Omental fat pad (tissue), 4 donors: Measurements from ENCODE around the gene CRLF1. TPM values are rescaled to one million over a fixed set of nuclear protein-coding genes. Genes with fewer than 3 reads are reported as not detected.

Experiments
- ATAC-seq: fragments of 150-250 bp; one replicate; pipeline ENCODE4 v1.9.1; 2016; ENCODE audit warnings: mild to moderate bottlenecking, moderate library complexity; ENCODE audit not compliant: low FRiP score
- DNase-seq: peaks from one replicate; pipeline ENCODE4 v3.0.0-alpha.2; 2019; ENCODE audit warnings: low spot score
- CTCF ChIP-seq, 3 donors: fragments of 450-650 bp; IDR thresholded peaks; one replicate each; pipeline ENCODE4 v1.5.1; 2016 to 2017; ENCODE audit warnings: antibody characterized with exemption in 3 of 3, mild to moderate bottlenecking in 3 of 3, moderate library complexity in 2 of 3
- total RNA-seq, 4 donors: library from RNA; depleted of rRNA; stranded (reverse); fragments of >200 nt; gene quantifications; one replicate each; pipeline ENCODE4 v1.1.0, GENCODE V29; 2016

CRLF1 gene
- total RNA-seq, 4 donors from 2014 or later, result 6.3 to 115 (median 10.9) TPM

- no peak for DNase-seq
- ATAC-seq, result peak; percentile 33
- no peak for TF ChIP-seq CTCF (IDR thresholded peaks at IDR 0.05)
These were observed 44.0 kb upstream of the CRLF1 start for GRCh38 chr19:18650468-18651041.

GRCh38 chr19:18650021-18650390 is 43.4 kb upstream of the CRLF1 start:
- peak; percentile 42 for ATAC-seq

GRCh38 chr19:18649371-18650020 is 42.9 kb upstream of the CRLF1 start:
- ATAC-seq (no peak), DNase-seq (no peak)
- no peak for TF ChIP-seq CTCF (IDR thresholded peaks at IDR 0.05)

More at GRCh38 chr19:18650021-18650390, 43.4 kb upstream of the CRLF1 start:
- TF ChIP-seq CTCF (IDR thresholded peaks at IDR 0.05), result no peak
- no peak for DNase-seq

GRCh38 chr19:18648973-18649315 is 42.3 kb upstream of the CRLF1 start:
- DNase-seq (no peak), ATAC-seq (no peak)
- no peak for TF ChIP-seq CTCF (IDR thresholded peaks at IDR 0.05)

GRCh38 chr19:18647807-18648206 is 41.2 kb upstream of the CRLF1 start:
- ATAC-seq (no peak), DNase-seq (no peak)
- TF ChIP-seq CTCF (IDR thresholded peaks at IDR 0.05), result no peak

GRCh38 chr19:18647371-18647767 is 40.8 kb upstream of the CRLF1 start:
- ATAC-seq (no peak), DNase-seq (no peak)
- no peak for TF ChIP-seq CTCF (IDR thresholded peaks at IDR 0.05)
